ENCODE measurements around the gene SCN2A. TPM values are rescaled to one million over a fixed set of nuclear protein-coding genes. Genes with fewer than 3 reads are reported as not detected.

The SCN2A gene
- total and polyA plus RNA-seq, 10 of the 15 experiments (the other 5 are each of a cell fraction or from before 2014, with no cell fraction given), result 0.01 TPM; not detected in 8

- no peak overlapping the region for H3K4me3 ChIP-seq
- no peaks in the 10 kb centered on the region for H3K36me3 ChIP-seq (ENCODE audit: control insufficient read depth in 2 of 2, insufficient read depth in 2 of 2, low read length in 1 of 2)
- no peaks in the 10 kb centered on the region for H3K9me3 ChIP-seq (replicated peaks; ENCODE audit: control insufficient read depth, insufficient read depth, low read length)
- H3K4me2 ChIP-seq (ENCODE audit: control insufficient read depth, insufficient read depth), result no peak overlapping the region
- H3K79me2 ChIP-seq (ENCODE audit: control insufficient read depth, insufficient read depth, low read length), result no peaks in the 10 kb centered on the region
- ChIA-PET POLR2A (no interaction called here), CTCF (interaction anchor here (1.2 to 3.1 kb wide), 9 partner anchors 11 to 594 kb away, joined by 3 to 19 read pairs (median 5); partner anchors contain the start of gene SCN2A), SMC1A (ENCODE audit: uncharacterized antibody, unreplicated experiment) (interaction anchor here (1.6 to 2.7 kb wide), 3 partner anchors 14 to 56 kb away, joined by 5 to 17 read pairs (median 7); partner anchors contain the start of gene SCN2A), RAD21 (ENCODE audit: unreplicated experiment) (interaction anchor here (1.1 to 1.2 kb wide), 2 partner anchors 56 to 68 kb away, joined by 3 read pairs; partner anchors contain the start of gene SCN2A)
- no TSS peak for BruUV-seq (replicated peaks)
- ATAC-seq (no peak), DNase-seq (ENCODE audit: low read depth, low spot score) (no peak), FAIRE-seq (no peak)
- no peaks in the 10 kb centered on the region for H4K20me1 ChIP-seq (ENCODE audit: control insufficient read depth, insufficient read depth)
- intact Hi-C loops (cut with micrococcal nuclease; ENCODE audit: unreplicated experiment) (no loop called here), in situ Hi-C loops (cut with MboI) (no loop called here)
- H3K27me3 ChIP-seq (replicated peaks in 1 of 2; ENCODE audit: control insufficient read depth in 2 of 2, insufficient read depth in 2 of 2, low read length in 1 of 2), result no peaks in the 10 kb centered on the region
- H3K27ac ChIP-seq (ENCODE audit: control insufficient read depth, insufficient read depth), result no peak overlapping the region
- 6% methylated on average over 5 of the region's 5 CpGs for WGBS (ENCODE audit: insufficient coverage, insufficient replicate concordance, low lambda C conversion rate, missing lambda C conversion rate)
- no peaks in the 10 kb centered on the region for H3K4me1 ChIP-seq (ENCODE audit: control insufficient read depth, insufficient read depth, low read length)
- H2AFZ ChIP-seq (ENCODE audit: control insufficient read depth, low read depth, low read length), result no peak overlapping the region
- TF ChIP-seq, protein P1, sequence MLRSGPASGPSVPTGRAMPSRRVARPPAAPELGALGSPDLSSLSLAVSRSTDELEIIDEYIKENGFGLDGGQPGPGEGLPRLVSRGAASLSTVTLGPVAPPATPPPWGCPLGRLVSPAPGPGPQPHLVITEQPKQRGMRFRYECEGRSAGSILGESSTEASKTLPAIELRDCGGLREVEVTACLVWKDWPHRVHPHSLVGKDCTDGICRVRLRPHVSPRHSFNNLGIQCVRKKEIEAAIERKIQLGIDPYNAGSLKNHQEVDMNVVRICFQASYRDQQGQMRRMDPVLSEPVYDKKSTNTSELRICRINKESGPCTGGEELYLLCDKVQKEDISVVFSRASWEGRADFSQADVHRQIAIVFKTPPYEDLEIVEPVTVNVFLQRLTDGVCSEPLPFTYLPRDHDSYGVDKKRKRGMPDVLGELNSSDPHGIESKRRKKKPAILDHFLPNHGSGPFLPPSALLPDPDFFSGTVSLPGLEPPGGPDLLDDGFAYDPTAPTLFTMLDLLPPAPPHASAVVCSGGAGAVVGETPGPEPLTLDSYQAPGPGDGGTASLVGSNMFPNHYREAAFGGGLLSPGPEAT (IDR thresholded peaks at IDR 0.05; ENCODE audit: low read depth), result no peak
- TF ChIP-seq HDGF (IDR thresholded peaks at IDR 0.05) (no peak), CBX3 (IDR thresholded peaks at IDR 0.05; ENCODE audit: borderline replicate concordance, low read depth) (no peak), JUNB (IDR thresholded peaks at IDR 0.05) (no peak), CREM (IDR thresholded peaks at IDR 0.05; ENCODE audit: low read depth) (no peak), POU2F2 (IDR thresholded peaks at IDR 0.05; ENCODE audit: borderline replicate concordance, low read depth, low read length) (no peak), YBX1 (IDR thresholded peaks at IDR 0.05) (no peak)
- TF ChIP-seq, protein P2, sequence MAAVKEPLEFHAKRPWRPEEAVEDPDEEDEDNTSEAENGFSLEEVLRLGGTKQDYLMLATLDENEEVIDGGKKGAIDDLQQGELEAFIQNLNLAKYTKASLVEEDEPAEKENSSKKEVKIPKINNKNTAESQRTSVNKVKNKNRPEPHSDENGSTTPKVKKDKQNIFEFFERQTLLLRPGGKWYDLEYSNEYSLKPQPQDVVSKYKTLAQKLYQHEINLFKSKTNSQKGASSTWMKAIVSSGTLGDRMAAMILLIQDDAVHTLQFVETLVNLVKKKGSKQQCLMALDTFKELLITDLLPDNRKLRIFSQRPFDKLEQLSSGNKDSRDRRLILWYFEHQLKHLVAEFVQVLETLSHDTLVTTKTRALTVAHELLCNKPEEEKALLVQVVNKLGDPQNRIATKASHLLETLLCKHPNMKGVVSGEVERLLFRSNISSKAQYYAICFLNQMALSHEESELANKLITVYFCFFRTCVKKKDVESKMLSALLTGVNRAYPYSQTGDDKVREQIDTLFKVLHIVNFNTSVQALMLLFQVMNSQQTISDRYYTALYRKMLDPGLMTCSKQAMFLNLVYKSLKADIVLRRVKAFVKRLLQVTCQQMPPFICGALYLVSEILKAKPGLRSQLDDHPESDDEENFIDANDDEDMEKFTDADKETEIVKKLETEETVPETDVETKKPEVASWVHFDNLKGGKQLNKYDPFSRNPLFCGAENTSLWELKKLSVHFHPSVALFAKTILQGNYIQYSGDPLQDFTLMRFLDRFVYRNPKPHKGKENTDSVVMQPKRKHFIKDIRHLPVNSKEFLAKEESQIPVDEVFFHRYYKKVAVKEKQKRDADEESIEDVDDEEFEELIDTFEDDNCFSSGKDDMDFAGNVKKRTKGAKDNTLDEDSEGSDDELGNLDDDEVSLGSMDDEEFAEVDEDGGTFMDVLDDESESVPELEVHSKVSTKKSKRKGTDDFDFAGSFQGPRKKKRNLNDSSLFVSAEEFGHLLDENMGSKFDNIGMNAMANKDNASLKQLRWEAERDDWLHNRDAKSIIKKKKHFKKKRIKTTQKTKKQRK (IDR thresholded peaks at IDR 0.05; ENCODE audit: low read depth, low read length), result no peak
- TF ChIP-seq, protein P3, sequence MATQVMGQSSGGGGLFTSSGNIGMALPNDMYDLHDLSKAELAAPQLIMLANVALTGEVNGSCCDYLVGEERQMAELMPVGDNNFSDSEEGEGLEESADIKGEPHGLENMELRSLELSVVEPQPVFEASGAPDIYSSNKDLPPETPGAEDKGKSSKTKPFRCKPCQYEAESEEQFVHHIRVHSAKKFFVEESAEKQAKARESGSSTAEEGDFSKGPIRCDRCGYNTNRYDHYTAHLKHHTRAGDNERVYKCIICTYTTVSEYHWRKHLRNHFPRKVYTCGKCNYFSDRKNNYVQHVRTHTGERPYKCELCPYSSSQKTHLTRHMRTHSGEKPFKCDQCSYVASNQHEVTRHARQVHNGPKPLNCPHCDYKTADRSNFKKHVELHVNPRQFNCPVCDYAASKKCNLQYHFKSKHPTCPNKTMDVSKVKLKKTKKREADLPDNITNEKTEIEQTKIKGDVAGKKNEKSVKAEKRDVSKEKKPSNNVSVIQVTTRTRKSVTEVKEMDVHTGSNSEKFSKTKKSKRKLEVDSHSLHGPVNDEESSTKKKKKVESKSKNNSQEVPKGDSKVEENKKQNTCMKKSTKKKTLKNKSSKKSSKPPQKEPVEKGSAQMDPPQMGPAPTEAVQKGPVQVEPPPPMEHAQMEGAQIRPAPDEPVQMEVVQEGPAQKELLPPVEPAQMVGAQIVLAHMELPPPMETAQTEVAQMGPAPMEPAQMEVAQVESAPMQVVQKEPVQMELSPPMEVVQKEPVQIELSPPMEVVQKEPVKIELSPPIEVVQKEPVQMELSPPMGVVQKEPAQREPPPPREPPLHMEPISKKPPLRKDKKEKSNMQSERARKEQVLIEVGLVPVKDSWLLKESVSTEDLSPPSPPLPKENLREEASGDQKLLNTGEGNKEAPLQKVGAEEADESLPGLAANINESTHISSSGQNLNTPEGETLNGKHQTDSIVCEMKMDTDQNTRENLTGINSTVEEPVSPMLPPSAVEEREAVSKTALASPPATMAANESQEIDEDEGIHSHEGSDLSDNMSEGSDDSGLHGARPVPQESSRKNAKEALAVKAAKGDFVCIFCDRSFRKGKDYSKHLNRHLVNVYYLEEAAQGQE (IDR thresholded peaks at IDR 0.05; ENCODE audit: low read depth, low read length), result no peak
- TF ChIP-seq, protein P4, sequence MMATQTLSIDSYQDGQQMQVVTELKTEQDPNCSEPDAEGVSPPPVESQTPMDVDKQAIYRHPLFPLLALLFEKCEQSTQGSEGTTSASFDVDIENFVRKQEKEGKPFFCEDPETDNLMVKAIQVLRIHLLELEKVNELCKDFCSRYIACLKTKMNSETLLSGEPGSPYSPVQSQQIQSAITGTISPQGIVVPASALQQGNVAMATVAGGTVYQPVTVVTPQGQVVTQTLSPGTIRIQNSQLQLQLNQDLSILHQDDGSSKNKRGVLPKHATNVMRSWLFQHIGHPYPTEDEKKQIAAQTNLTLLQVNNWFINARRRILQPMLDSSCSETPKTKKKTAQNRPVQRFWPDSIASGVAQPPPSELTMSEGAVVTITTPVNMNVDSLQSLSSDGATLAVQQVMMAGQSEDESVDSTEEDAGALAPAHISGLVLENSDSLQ (IDR thresholded peaks at IDR 0.05), result no peak
- no peak overlapping the region for H3K9ac ChIP-seq (ENCODE audit: control insufficient read depth, insufficient read depth, low read length)
These were observed 55.7 kb downstream of the SCN2A start for GRCh38 chr2:165294912-165295311.
